ENCODE data around the gene NAA35. TPM values are rescaled to one million over a fixed set of nuclear protein-coding genes. Genes with fewer than 3 reads are reported as not detected.

The NAA35 gene
- total and polyA plus RNA-seq, 9 of the 15 experiments (the other 6 are each of a cell fraction or from before 2014, with no cell fraction given), result 17.7 to 43.9 (median 29.0) TPM

DNA sequence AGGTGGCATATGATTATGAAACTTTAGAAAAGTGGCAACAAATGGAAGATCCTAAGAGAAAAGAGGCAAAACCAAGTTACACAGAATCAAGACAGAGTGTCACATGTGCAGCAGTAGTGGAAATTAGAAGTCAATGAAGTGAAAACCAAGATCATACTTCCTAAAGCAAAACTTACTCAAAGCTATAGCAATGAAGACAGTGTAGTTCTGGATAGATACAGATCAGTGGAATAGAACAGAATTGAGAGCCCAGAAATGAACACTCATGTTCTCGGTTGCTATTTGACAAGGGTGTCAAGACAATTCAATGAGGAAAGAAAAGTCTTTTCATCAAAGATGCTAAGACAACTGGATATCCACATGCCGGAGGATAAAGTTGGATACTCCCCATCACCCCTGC is 43.5 kb downstream of the NAA35 start:
- Histone ChIP-seq H3K4me2 (ENCODE audit: insufficient read depth, low read length) (no peak overlapping the region), H3K4me3 (no peak overlapping the region), H2AFZ (ENCODE audit: low read depth, low read length) (no peak overlapping the region), H3K27me3 (ENCODE audit: control insufficient read depth in 2 of 2, insufficient read depth in 2 of 2, low read length in 2 of 2) (no peaks in the 10 kb centered on the region), H3K9ac (ENCODE audit: insufficient read depth in 1 of 2, low read depth in 2 of 2, low read length in 2 of 2) (no peak overlapping the region), H3K4me1 (replicated peaks in 1 of 2; ENCODE audit: control insufficient read depth in 2 of 2, insufficient read depth in 2 of 2, low read length in 2 of 2) (no peaks in the 10 kb centered on the region), H3K36me3 (ENCODE audit: control insufficient read depth, insufficient read depth, low read length) (peaks cover 69% of the 10 kb centered on the region; the same call in 2 of the 3 replicates), H3K9me3 (replicated peaks; ENCODE audit: control insufficient read depth, insufficient read depth, low read depth, low read length) (no peaks in the 10 kb centered on the region), H3K79me2 (ENCODE audit: control insufficient read depth, insufficient read depth, low read length) (no peaks in the 10 kb centered on the region), H3K9me1 (ENCODE audit: control insufficient read depth, insufficient read depth, low read length) (no peaks in the 10 kb centered on the region), H4K20me1 (replicated peaks; ENCODE audit: control insufficient read depth, insufficient read depth, low read length) (no peaks in the 10 kb centered on the region), H3K27ac (ENCODE audit: extremely low read depth, low read depth, low read length) (no peak overlapping the region)
- in situ Hi-C loops (cut with MboI), result no loop called here
- DNase-seq (ENCODE audit: extremely low read depth in 1 of 4, low spot score in 3 of 4), result no peak
- TF ChIP-seq CHD4 (IDR thresholded peaks at IDR 0.05; ENCODE audit: insufficient read depth, insufficient replicate concordance, low read depth, low read length, poor library complexity, severe bottlenecking) (no peak), ZNF239 (CRISPR knock-in tag; IDR thresholded peaks at IDR 0.05) (no peak), PHB (CRISPR knock-in tag; IDR thresholded peaks at IDR 0.05) (no peak), SRSF7 (optimal IDR thresholded peaks at IDR 0.05; ENCODE audit: low read depth, low read length) (no peak), RBM34 (IDR thresholded peaks at IDR 0.05; ENCODE audit: borderline replicate concordance, insufficient read depth, low read length) (no peak), ZNF830 (CRISPR knock-in tag; IDR thresholded peaks at IDR 0.05) (no peak), PPARD (CRISPR knock-in tag; IDR thresholded peaks at IDR 0.05) (no peak)
- TF ChIP-seq, protein P1, sequence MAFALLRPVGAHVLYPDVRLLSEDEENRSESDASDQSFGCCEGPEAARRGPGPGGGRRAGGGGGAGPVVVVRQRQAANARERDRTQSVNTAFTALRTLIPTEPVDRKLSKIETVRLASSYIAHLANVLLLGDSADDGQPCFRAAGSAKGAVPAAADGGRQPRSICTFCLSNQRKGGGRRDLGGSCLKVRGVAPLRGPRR (CRISPR knock-in tag; IDR thresholded peaks at IDR 0.05), result no peak
- ChIA-PET POLR2A (no interaction called here), CTCF (ENCODE audit: low intra/inter-chr PET ratio) (no interaction called here)
- BruUV-seq (replicated peaks), result no TSS peak
- intact Hi-C loops (cut with micrococcal nuclease), result no loop called here
- 100% methylated on average over 2 of the region's 2 CpGs for whole genome bisulfite sequencing (ENCODE audit: insufficient coverage, low coverage, missing lambda C conversion rate)
- FAIRE-seq, result no peak
- ATAC-seq, result no peak
